HG02852 (cell line): ENCODE results near the gene PNP.
"Not testable (repeated sequence)": the region's sequence is repeated elsewhere in the genome, so short reads cannot be mapped to it uniquely, and the experiment has no call there.

Source experiments
- ATAC-seq: cut with Tn5 transposase; IDR thresholded peaks from one replicate; pipeline ENCODE4 v1.9.1; 2021; ENCODE audit warnings: mild to moderate bottlenecking, moderate library complexity; ENCODE audit not compliant: unreplicated experiment

The PNP gene

GRCh38 chr14:20489093-20489994 is 20.1 kb downstream of the PNP start:
- ATAC-seq = peak; percentile 45

GRCh38 chr14:20490563-20490962 is 21.4 kb downstream of the PNP start:
- no peak for ATAC-seq

- ATAC-seq = no peak
Observed at GRCh38 chr14:20492486-20492885, 23.3 kb downstream of the PNP start.

GRCh38 chr14:20493634-20494033 is 24.4 kb downstream of the PNP start:
- no peak for ATAC-seq

- no peak for ATAC-seq
Observed at GRCh38 chr14:20494935-20495766, 25.9 kb downstream of the PNP start.

- no peak for ATAC-seq
Observed at GRCh38 chr14:20498622-20499021, 29.4 kb downstream of the PNP start.

- ATAC-seq = no peak
Observed at GRCh38 chr14:20499108-20499507, 29.9 kb downstream of the PNP start.

- no peak for ATAC-seq
Observed at GRCh38 chr14:20499881-20500280, 30.7 kb downstream of the PNP start.

GRCh38 chr14:20501346-20501745 is 32.1 kb downstream of the PNP start:
- ATAC-seq = no peak

GRCh38 chr14:20503898-20504297 is 34.7 kb downstream of the PNP start:
- ATAC-seq = no peak

- ATAC-seq = not testable (repeated sequence)
Observed at GRCh38 chr14:20506276-20506675, 37.1 kb downstream of the PNP start.

GRCh38 chr14:20506752-20507151 is 37.5 kb downstream of the PNP start:
- not testable (repeated sequence) for ATAC-seq

GRCh38 chr14:20507537-20507936 is 38.3 kb downstream of the PNP start:
- ATAC-seq = not testable (repeated sequence)

GRCh38 chr14:20508367-20508766 is 39.2 kb downstream of the PNP start:
- ATAC-seq = no peak

- ATAC-seq = no peak
Observed at GRCh38 chr14:20512177-20512905, 43.1 kb downstream of the PNP start.

GRCh38 chr14:20515846-20516245 is 46.6 kb downstream of the PNP start:
- ATAC-seq = no peak

- no peak for ATAC-seq
Observed at GRCh38 chr14:20516921-20517320, 47.7 kb downstream of the PNP start.

GRCh38 chr14:20522332-20522731 is 53.1 kb downstream of the PNP start:
- ATAC-seq = no peak

- ATAC-seq = no peak
Observed at GRCh38 chr14:20524027-20524426, 54.8 kb downstream of the PNP start.
